Stimulated activated CD4-positive, alpha-beta T cell treated with anti-CD3 and anti-CD28 coated beads, Interleukin-12 subunit alpha, Interleukin-12 subunit beta, amount 100 ng/mL, for 48 hours (primary cell): ENCODE measurements around the gene STAMBPL1.

ENCODE experiments used
- DNase-seq, 3 donors: peaks; one replicate each; pipeline ENCODE4 v3.0.0-alpha.2; 2020; ENCODE audit warnings: low read depth in 2 of 3, low spot score in 1 of 3

STAMBPL1 gene

DNA sequence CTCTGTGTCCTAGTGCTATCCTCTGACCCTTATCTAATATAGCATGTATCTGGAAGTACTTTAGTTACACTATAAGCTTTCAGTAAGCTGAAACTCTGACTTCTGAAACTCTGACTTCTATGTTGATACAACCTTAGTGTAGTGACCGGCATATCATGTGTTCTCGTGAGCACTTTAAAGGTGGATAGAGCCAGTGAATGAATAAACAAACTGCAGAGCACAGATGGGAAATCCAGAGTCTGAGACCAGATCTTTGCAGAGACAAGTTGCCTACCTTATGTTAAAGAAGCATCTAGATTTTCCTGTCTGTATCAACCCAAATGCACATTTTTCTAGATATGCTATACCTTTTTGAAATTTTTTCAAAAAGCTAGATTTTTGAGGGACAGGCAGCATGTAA, 69.0 kb downstream of the STAMBPL1 start:
- DNase-seq, result no peak

DNA sequence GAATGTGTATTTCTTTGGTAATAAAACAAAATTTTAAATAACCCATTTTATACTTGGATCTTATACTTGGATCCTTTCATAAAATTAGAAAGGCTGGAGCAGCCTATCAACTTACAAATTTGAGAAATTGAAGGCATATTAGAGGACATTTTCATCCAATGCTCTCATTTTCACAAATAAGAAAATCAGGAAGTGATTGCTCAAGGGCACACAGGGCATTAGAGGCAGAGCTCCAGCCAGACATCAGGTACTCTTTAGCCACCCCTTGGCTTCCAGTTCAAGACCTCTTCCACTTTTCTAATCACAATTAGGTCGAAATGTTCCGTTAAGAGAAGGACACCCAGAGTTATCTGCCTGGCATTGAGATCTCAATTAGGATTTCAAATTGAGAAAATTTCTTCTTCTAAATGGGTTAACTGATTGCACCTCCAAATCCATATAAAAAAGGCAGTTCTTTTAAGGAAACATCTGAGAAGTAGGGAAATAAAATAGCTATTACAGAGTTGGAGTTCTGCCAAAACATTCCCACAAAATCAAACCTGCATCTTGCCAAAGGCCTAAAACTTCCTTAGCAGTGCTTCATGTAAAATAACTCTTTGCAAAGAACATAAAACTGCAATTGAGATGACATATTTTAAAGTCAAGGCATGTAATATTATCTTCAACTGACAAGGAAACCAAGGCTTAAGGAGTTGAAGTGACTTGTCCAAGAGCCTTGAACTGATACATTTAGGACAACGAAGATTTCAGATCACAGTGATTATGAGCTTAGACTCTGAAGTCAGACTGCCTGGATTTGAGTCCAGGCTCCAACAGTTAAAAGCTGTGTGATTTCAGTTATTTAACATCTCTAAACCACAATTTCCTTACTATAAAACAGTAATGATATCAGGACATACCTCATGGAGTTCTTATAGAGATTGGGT, 70.1 kb downstream of the STAMBPL1 start:
- DNase-seq, result no peak

DNA sequence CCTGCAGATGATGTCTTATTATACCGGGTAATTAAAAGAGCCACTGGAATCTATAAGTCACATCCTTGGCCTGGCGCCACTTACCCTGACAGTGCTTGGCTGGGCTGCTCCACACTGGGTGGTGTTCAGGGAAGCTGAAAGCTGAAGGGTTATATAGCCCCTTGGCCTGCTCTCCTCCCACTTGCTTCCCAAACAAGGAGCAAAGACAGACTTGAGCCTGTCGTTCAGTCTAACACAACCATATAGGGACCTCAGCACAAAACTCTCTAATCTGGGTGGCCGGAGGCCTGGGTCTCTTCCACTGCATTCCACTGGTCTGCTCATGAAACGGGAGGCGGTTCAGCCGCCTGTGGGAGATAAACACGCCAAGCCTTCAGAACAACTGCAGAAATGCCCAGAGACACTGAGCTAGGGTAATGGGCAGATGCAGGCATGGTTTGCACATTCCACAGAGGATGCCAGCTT, 72.6 kb downstream of the STAMBPL1 start, which contains the start of gene ACTA2:
Gene ACTA2 (minus strand): TSS at position 127 of the 465 bp plus-strand sequence. CDS start 3,843 bp downstream, outside the sequence.
- no peak for DNase-seq

- DNase-seq, result no peak
Measured at GRCh38 chr10:88953662-88954061, 73.6 kb downstream of the STAMBPL1 start.

DNA sequence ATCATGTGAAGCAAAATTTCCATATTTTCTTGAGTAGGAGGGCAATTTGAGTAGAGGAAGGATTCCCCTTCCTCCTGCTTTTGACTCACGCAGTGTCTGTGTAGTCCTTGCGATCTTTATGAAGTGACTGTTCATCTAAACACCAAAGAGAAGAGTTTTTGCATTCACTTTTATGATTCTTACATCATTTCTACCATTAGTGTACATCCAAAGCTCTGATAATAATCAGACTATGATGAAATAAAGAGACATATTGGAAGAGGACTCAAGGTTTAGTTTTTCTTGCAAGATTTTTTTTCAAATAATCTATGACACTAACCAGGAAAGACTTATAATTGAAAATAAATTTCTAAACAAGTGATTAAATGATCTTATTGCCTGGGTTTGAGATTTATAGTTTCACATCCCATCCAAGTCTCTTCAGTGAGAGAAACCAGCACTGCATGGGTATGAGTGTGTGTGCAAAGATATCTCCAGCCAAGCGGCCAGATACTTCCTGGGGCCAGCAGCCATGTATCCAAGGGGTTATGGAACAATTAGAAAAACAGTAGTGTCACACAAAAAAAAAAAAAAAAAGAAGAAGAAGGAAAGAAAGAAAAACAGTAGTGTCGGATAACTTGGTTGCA, 74.5 kb downstream of the STAMBPL1 start:
- no peak for DNase-seq

- no peak for DNase-seq
Measured at GRCh38 chr10:88957381-88957780, 77.3 kb downstream of the STAMBPL1 start.

GRCh38 chr10:88958721-88959120, 78.7 kb downstream of the STAMBPL1 start:
- no peak for DNase-seq

- no peak for DNase-seq
Measured at GRCh38 chr10:88960802-88961201, 80.8 kb downstream of the STAMBPL1 start.

GRCh38 chr10:88961266-88961665, 81.2 kb downstream of the STAMBPL1 start:
- no peak for DNase-seq

DNA sequence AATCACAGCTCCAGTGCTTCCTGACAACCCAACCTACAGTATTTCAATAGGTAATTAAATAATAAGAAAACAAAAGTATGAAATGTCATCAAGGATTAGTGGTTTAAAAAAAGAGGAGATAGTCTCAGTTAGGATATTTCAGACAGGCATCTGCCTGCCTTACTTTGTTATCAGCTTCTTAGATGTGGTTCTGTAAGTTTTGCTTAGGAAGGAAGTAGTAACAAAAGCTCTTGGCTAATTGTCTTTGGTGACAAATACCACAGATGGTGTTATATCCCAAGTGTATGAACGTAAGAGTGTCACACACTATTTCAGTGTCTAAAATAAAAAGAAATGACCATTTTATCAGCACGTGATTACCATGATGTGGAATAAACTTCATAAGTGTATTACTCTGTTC, 82.3 kb downstream of the STAMBPL1 start:
- DNase-seq, result no peak

GRCh38 chr10:88963318-88963717, 83.3 kb downstream of the STAMBPL1 start:
- no peak for DNase-seq

- no peak for DNase-seq
Measured at GRCh38 chr10:88964360-88964759, 84.3 kb downstream of the STAMBPL1 start.

DNA sequence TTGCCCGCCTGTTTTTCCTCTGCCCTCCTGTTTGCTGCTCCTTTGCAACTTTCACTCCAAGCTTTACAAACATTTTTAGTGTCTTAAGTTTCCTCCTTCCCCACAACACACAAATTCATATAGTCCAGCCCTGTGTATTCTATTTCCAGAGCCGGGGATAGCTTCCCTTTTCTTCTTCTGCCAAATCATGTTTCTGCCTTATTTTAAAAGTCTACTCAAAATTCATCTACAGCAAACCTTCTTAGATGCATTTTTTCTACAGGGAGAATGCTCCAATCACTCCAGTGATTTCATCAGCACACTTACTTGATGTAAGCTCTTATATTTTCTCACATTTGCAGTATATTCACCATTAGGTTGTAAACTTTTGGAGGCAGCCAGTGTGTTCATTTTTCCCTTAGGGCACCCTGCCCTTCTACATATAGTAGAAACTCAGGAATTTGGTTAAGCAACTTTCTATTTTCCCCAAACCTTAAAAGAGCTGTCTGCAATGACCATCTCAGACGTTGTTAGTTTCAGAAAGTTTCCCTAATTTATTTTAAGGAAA, 84.9 kb downstream of the STAMBPL1 start:
- DNase-seq, result no peak

GRCh38 chr10:88966797-88967196, 86.8 kb downstream of the STAMBPL1 start:
- no peak for DNase-seq

DNA sequence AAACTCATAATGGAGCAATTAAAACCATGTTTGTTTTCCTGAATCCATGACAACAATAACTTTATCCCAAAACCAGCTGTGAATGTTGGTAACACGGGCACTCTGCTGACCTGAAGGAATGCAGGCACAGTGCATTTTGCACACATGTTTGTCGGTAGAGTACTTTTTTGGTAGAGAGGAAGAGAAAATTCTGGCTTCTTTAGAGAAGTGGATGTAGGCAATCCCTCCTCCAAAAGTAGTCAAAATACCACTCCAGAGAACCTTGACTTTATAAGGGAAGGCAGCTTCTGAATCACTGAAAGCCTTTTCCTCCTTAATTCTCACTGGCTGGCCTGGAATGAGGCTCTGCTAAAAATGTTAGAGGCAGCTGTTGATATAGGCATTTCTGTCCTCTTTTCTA, 88.3 kb downstream of the STAMBPL1 start:
- DNase-seq, result no peak

DNA sequence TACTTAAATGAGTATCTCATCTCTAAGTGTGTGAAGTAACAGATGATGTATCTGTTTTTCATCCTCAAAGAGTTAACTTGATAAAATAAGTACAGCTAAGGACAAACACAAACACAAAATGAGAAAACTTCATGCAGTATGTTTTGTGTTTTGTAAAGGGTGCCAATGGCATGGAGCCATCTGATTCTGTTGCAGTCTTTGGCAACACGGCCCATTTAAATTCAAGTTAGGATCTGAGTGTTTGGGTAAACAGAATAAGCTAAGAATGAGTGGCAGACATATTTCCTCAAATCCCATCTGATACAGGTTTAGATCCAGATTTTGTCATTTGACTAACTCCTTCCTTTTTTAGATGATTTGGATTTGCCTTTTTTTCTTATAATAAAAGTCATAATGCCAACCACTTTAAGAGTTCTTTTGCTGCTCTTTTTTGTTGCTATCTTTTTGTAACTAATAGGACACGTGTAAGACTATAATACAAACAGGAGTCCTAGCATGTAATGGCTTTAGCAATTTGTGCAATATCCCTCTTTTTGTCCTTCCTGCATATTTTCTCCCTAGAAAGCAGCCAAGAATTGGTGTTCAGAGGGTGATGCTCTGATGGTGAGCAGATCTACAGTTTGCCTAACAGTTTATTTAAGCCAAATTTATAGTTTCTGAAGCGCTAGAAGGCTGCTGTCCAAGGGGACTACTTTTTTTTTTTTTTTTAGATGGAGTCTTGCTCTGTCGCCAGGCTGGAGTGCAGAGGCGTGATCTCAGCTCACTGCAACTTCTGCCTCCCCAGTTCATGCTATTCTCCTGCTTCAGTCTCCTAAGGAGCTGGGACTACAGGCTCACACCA, 91.4 kb downstream of the STAMBPL1 start:
- DNase-seq, result no peak
